Measurements from ENCODE around the gene KRTCAP3.

GRCh38 chr2:27448381-27448780, 6.2 kb downstream of the KRTCAP3 start:
- no peak for TF ChIP-seq CTCF (IDR thresholded peaks at IDR 0.05; ENCODE audit: extremely low read depth in 1 of 2, insufficient read depth in 1 of 2, low read depth in 1 of 2, low read length in 2 of 2)
- no peak for TF ChIP-seq EZH2 (IDR thresholded peaks at IDR 0.05; ENCODE audit: borderline replicate concordance, low read depth, low read length, severe bottlenecking)
